ENCODE results near the gene NFKBIB.
"Not testable (repeated sequence)": the region's sequence is repeated elsewhere in the genome, so short reads cannot be mapped to it uniquely, and the experiment has no call there.

NFKBIB gene

GRCh38 chr19:38931521-38931793 is 31.7 kb downstream of the NFKBIB start:
- DNase-seq, result no peak

- DNase-seq, result no peak
Observed at GRCh38 chr19:38932425-38933179, 32.8 kb downstream of the NFKBIB start.

- no peak for DNase-seq
Observed at GRCh38 chr19:38933544-38933943, 33.8 kb downstream of the NFKBIB start.

- DNase-seq, result no peak
Observed at GRCh38 chr19:38939957-38940356, 40.2 kb downstream of the NFKBIB start.

- not testable (repeated sequence) for DNase-seq
Observed at GRCh38 chr19:38941466-38941865, 41.7 kb downstream of the NFKBIB start.

GRCh38 chr19:38941979-38942378 is 42.2 kb downstream of the NFKBIB start:
- DNase-seq, result no peak

- DNase-seq, result no peak
Observed at GRCh38 chr19:38942471-38943181, 42.9 kb downstream of the NFKBIB start.

- DNase-seq, result no peak
Observed at GRCh38 chr19:38944981-38945506, 45.3 kb downstream of the NFKBIB start.

GRCh38 chr19:38945562-38946228 is 45.9 kb downstream of the NFKBIB start:
- DNase-seq, result no peak

GRCh38 chr19:38946229-38947010 is 46.7 kb downstream of the NFKBIB start:
- DNase-seq, result no peak

- peak; percentile 96 for DNase-seq
Observed at GRCh38 chr19:38949580-38950367, 50.0 kb downstream of the NFKBIB start.

GRCh38 chr19:38951187-38951586 is 51.4 kb downstream of the NFKBIB start:
- no peak for DNase-seq

GRCh38 chr19:38952395-38953165 is 52.8 kb downstream of the NFKBIB start:
- peak; percentile 36 for DNase-seq

- DNase-seq, result no peak
Observed at GRCh38 chr19:38953677-38954076, 53.9 kb downstream of the NFKBIB start.

- DNase-seq, result no peak
Observed at GRCh38 chr19:38956264-38956663, 56.5 kb downstream of the NFKBIB start.

- no peak for DNase-seq
Observed at GRCh38 chr19:38958301-38958700, 58.5 kb downstream of the NFKBIB start.

All from NCI-H2171 (cell line).